ENCODE results near the gene KIF21B. TPM values are rescaled to one million over a fixed set of nuclear protein-coding genes. Genes with fewer than 3 reads are reported as not detected.

The KIF21B gene
- total and polyA plus RNA-seq, 2 of the 4 experiments (the other 2 are of a cell fraction) = 0.36 to 0.55 TPM

DNA sequence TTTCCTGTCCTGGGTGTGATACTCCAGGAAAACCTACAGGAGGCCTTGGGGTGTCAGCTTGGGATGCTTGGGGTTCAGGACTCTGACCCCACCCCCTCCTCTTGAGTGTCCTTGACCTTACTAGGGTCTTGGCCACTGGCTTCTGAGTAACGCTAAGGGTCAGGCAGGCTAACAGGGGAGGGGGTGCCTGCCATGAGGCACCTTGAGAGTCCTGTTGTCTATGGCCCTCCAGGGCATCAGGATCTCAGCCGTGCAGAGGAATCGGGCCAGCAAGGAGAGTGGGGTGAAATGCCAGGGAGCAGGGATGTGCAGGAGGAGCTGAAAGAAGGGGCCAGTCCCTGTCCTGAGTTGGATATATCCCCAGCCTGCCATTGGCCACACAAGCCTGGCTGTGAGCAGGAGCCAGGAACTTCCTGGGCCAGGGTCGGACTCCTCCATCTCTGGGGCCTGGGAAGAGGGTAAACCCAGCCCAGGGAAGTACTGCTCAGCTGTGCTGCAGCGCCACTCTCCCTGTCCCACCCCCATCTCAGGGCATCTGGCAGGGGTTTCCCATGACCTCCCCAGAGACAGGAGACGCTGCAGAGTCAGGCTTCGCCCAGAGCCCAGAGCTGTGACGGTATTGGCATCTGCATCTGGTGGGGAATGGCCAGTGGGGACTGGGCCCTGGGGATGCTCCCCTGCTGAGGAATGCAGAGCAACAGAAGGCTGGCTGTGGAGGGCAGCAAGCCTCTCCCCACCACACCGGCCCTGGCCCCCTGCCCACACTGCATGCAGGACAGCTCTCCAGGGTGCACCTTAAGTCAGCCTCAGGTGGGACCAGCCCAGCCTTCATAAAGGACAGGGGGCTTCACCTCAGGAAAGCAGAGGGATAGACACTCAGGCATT, 6.3 kb downstream of the KIF21B start (continued):
- no peak for TF ChIP-seq NFE2L2 (IDR thresholded peaks at IDR 0.05; ENCODE audit: low read depth, low read length)

DNA sequence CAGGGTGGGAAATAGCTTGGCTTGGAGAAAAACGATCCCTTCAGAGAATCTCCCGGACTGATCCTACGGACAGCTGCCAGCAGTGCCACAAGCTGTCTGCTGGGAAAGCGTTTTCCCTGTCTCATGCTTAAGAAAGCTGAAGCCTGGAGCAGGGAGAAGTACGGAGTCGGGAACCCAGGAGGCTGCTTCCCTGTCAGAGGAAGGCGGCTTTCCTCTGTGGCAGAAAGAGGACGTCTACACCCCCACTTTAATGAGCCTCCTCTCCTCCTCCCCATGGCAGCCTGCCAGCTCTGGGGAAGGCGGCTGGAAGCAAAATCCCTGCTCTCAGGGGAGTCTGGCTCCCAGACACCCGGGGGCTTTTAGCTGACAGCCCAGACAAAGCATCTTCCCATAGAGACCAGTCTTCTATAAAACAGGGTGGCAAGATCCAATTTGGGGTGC, 7.3 kb downstream of the KIF21B start:
- no peak overlapping the region for H2BK120ac ChIP-seq (ENCODE audit: low read depth, low read length)
- H4K8ac ChIP-seq (ENCODE audit: low read depth in 2 of 2, low read length in 2 of 2) = no peak overlapping the region
- peak; percentile 34 for DNase-seq
- in situ Hi-C loops (cut with MboI; ENCODE audit: low sequenced_read_pairs) = no loop called here
- 9% methylated on average over 4 of the region's 10 CpGs; no CpG with 5 or more reads in 1 of the 2 experiments for WGBS, 2 experiments (ENCODE audit: extremely low coverage in 2 of 2, insufficient read length in 1 of 2)
- H3K9ac ChIP-seq (ENCODE audit: low read depth, low read length) = no peak overlapping the region
- no peak overlapping the region for H2AFZ ChIP-seq (replicated peaks; ENCODE audit: low read length, poor library complexity)
- H4K20me1 ChIP-seq (ENCODE audit: insufficient read depth, low read length) = peaks cover 4% of the 10 kb centered on the region; the same call in 1 of the 2 replicates
- no peak overlapping the region for H3K27ac ChIP-seq (ENCODE audit: insufficient read depth, low read length)
- no peak overlapping the region for H2AK5ac ChIP-seq (ENCODE audit: low read depth, low read length)
- no peak overlapping the region for H3K23ac ChIP-seq (ENCODE audit: low read depth, low read length)
- ChIA-PET POLR2A (ENCODE audit: unreplicated experiment) (interaction anchor here (0.5 kb wide), 1 partner anchor 257 kb away, joined by 6 read pairs; no protein-coding TSS in a partner anchor), CTCF (no interaction called here)
- no peaks in the 10 kb centered on the region for H3K36me3 ChIP-seq (ENCODE audit: control insufficient read depth, insufficient read depth, low read length)
- no peak for ATAC-seq (ENCODE audit: low read depth)
- no peak overlapping the region for H3K4me3 ChIP-seq (ENCODE audit: insufficient read depth, low read depth, low read length)
- H3K56ac ChIP-seq (ENCODE audit: extremely low read depth, insufficient read depth, low read length) = no peak overlapping the region
- no peak overlapping the region for H2BK15ac ChIP-seq (ENCODE audit: low read depth, low read length)
- no peak overlapping the region for H2AK9ac ChIP-seq (replicated peaks; ENCODE audit: low read depth, low read length, poor library complexity)
- H3K18ac ChIP-seq (ENCODE audit: low read depth, low read length) = no peak overlapping the region
- no peaks in the 10 kb centered on the region; the same call in 1 of the 2 replicates for H3K9me1 ChIP-seq (ENCODE audit: insufficient read depth, low read length)
- H2BK20ac ChIP-seq (ENCODE audit: low read depth, low read length) = no peak overlapping the region
- H3K9me3 ChIP-seq (ENCODE audit: control insufficient read depth, insufficient read depth, low read length) = no peaks in the 10 kb centered on the region
- H4K91ac ChIP-seq (ENCODE audit: insufficient read depth, low read depth, low read length) = no peak overlapping the region
- H3K14ac ChIP-seq (replicated peaks; ENCODE audit: low read depth, low read length) = no peak overlapping the region
- no peaks in the 10 kb centered on the region for H3K4me1 ChIP-seq (ENCODE audit: control insufficient read depth, insufficient read depth, low read length)
- peaks cover 53% of the 10 kb centered on the region for H3K27me3 ChIP-seq (ENCODE audit: control insufficient read depth, insufficient read depth, low read length)
- intact Hi-C loops (cut with micrococcal nuclease) = no loop called here
- no peak overlapping the region for H3K4ac ChIP-seq (ENCODE audit: low read depth, low read length)
- no peak overlapping the region for H4K5ac ChIP-seq (ENCODE audit: low read depth, low read length)
- H3K79me1 ChIP-seq (ENCODE audit: low read depth in 1 of 2, low read length in 2 of 2) = no peaks in the 10 kb centered on the region
- dilution Hi-C loops (cut with HindIII; ENCODE audit: low sequenced_read_pairs, unreplicated experiment) = no loop called here
- BruUV-seq (replicated peaks) = no TSS peak
- no peak overlapping the region for H2BK5ac ChIP-seq (ENCODE audit: low read depth, low read length, poor library complexity, severe bottlenecking)
- no peak overlapping the region; the same call in 1 of the 2 replicates for H3K4me2 ChIP-seq (ENCODE audit: low read depth, low read length)
- TF ChIP-seq, protein P1, sequence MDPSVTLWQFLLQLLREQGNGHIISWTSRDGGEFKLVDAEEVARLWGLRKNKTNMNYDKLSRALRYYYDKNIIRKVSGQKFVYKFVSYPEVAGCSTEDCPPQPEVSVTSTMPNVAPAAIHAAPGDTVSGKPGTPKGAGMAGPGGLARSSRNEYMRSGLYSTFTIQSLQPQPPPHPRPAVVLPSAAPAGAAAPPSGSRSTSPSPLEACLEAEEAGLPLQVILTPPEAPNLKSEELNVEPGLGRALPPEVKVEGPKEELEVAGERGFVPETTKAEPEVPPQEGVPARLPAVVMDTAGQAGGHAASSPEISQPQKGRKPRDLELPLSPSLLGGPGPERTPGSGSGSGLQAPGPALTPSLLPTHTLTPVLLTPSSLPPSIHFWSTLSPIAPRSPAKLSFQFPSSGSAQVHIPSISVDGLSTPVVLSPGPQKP (IDR thresholded peaks at IDR 0.05; ENCODE audit: borderline replicate concordance, low read depth, low read length) = no peak
- TF ChIP-seq NFE2L2 (IDR thresholded peaks at IDR 0.05; ENCODE audit: low read depth, low read length) (no peak), POLR2A (IDR thresholded peaks at IDR 0.05; ENCODE audit: low read depth, low read length) (no peak), RCOR1 (IDR thresholded peaks at IDR 0.05; ENCODE audit: insufficient replicate concordance, low read length) (no peak), CHD1 (IDR thresholded peaks at IDR 0.05; ENCODE audit: low read depth, low read length) (no peak), FOS (IDR thresholded peaks at IDR 0.05; ENCODE audit: low read depth, low read length) (no peak), SMC3 (IDR thresholded peaks at IDR 0.05; ENCODE audit: low read depth, low read length) (no peak), MAFK (IDR thresholded peaks at IDR 0.05; ENCODE audit: low read depth, low read length) (no peak), MAZ (IDR thresholded peaks at IDR 0.05; ENCODE audit: borderline replicate concordance, low read depth, low read length) (no peak), RAD21 (IDR thresholded peaks at IDR 0.05; ENCODE audit: low read length) (no peak), RFX5 (IDR thresholded peaks at IDR 0.05; ENCODE audit: low read depth, low read length) (no peak), BHLHE40 (IDR thresholded peaks at IDR 0.05; ENCODE audit: low read depth, low read length) (no peak)
- TF ChIP-seq, protein P2, sequence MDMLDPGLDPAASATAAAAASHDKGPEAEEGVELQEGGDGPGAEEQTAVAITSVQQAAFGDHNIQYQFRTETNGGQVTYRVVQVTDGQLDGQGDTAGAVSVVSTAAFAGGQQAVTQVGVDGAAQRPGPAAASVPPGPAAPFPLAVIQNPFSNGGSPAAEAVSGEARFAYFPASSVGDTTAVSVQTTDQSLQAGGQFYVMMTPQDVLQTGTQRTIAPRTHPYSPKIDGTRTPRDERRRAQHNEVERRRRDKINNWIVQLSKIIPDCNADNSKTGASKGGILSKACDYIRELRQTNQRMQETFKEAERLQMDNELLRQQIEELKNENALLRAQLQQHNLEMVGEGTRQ (IDR thresholded peaks at IDR 0.05; ENCODE audit: low read depth, low read length) = no peak

Measured in IMR-90 (cell line).